22Rv1 (cell line): Measurements from ENCODE around the gene PSMD14.

Experiments
- H3K27ac ChIP-seq: fragments of 450-650 bp; 2 replicates; pipeline ENCODE4 v1.5.1; 2017
- ZFX ChIP-seq: fragments of 450-650 bp; IDR thresholded peaks from 2 replicates; pipeline ENCODE4 v1.6.1; 2017; ENCODE audit warnings: antibody characterized with exemption, borderline replicate concordance
- TF ChIP-seq, protein P1 (sequence below): fragments of 450-650 bp; IDR thresholded peaks from 2 replicates; pipeline ENCODE4 v1.5.1; 2017; ENCODE audit warnings: mild to moderate bottlenecking

Gene PSMD14

DNA sequence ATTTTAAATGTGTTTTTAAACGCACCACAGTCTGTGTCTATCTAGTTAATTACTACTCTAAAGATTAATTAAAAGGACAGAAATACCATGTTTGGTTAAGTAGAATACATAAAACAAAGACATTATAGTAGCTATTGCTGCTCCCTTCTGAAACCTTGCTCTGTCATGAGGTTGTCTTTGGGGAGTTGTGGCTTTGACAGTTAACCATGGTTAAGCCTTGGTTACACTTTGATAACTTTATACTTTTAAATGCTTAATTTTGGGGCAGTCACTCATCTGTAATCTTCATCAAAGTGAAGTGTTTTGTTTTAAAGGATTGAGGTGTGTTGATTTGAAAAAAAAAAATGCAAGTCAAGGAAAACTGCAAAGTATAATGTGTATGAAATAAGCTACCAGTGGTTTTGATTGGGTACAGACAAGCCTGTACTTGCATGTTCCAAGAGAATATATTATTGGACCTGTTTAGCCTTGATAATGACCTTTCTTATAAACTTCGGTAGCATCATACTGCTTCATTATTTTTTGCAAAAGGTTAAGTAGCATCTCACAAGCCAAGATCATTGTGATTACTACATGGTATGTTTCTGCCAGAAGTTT lies 78.1 kb downstream of the PSMD14 start:
- no peak for TF ChIP-seq ZFX
- TF ChIP-seq, protein P1, sequence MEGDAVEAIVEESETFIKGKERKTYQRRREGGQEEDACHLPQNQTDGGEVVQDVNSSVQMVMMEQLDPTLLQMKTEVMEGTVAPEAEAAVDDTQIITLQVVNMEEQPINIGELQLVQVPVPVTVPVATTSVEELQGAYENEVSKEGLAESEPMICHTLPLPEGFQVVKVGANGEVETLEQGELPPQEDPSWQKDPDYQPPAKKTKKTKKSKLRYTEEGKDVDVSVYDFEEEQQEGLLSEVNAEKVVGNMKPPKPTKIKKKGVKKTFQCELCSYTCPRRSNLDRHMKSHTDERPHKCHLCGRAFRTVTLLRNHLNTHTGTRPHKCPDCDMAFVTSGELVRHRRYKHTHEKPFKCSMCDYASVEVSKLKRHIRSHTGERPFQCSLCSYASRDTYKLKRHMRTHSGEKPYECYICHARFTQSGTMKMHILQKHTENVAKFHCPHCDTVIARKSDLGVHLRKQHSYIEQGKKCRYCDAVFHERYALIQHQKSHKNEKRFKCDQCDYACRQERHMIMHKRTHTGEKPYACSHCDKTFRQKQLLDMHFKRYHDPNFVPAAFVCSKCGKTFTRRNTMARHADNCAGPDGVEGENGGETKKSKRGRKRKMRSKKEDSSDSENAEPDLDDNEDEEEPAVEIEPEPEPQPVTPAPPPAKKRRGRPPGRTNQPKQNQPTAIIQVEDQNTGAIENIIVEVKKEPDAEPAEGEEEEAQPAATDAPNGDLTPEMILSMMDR: no peak
- H3K27ac ChIP-seq: no peak overlapping the region

DNA sequence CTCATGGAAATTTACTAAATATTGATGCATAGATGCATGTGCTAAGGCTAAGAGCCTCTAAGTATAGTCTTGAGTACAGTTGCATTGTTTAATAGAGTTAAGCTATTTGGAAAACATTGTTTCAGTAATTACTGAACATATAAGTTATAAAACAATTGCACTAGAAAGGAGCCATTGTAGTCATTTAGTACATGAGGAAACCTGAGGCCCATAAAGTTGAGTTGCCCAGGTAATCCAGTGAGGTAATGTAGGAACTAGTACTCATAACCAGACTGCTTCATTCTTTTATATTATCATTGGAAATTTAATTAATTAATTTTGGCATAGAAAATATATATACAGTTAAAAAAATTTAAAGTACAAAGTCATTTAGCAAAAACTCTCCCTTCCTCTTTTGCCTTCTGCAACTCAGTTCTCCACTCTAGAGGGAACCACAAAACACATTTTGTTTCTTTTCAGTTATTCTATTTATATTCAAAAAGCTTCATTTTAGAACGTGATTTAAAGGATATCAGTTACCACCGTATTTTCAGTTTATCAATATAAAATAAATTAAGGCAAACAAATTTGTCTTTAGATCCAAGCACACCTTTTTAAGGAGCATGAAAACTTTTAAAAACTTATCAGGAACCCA lies 80.0 kb downstream of the PSMD14 start:
- TF ChIP-seq, protein P1: no peak
- no peak for TF ChIP-seq ZFX
- no peak overlapping the region for H3K27ac ChIP-seq

DNA sequence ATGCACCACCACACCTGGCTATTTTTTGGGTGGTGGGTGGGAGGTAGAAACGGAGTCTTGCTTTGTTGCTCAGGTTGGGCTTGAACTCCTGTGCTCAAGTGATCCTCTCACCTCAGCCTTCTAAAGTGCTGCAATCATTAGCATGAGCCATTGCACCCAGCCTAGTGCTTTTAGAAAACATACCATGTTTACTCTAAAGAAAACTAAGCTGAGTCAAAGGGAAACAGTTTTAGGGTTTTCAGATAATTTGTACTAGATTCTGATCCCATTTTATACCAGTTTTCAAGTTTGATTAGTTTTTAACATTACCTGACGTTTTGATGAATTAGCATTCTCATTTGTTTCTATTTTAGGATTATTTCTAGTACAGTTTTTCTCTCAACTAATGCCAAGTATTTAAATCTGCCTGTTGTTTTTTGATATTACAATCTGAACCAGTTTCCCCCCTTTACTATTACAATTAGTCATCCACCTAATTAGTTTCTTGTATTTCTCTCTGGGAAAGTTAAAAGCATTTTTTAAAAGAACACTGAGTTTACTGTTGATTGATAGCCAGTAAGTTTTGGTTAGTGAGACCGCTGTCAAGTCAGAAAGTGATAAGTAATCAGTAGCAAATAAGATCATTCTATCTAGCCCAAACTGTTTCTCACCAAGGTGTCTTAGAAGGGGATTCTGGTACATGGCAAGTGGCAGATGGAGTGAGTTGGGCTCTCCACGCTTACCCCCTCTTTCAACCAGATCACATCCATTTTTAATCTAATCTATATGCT lies 83.7 kb downstream of the PSMD14 start:
- TF ChIP-seq, protein P1: no peak
- no peak for TF ChIP-seq ZFX
- no peak overlapping the region for H3K27ac ChIP-seq

DNA sequence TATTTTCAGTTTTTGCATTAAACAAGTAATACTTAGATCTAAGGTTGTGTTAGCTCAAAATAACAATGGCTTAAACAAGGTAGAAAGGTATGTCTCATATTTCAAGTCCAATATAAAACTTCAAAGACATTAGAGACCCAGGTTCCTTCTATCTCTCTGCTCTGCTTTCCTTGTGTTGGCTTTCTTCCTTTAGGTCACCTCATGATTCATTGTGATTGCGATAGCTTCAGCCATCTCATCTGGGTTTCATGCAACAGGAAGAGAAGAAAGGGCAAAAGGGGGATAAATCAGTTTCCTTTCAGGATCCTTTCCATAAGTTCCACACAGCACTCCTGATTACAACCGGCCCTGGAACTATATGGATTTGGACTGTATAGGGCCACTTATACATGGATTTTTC lies 91.9 kb downstream of the PSMD14 start:
- H3K27ac ChIP-seq: no peak overlapping the region
- no peak for TF ChIP-seq ZFX
- TF ChIP-seq, protein P1: no peak

DNA sequence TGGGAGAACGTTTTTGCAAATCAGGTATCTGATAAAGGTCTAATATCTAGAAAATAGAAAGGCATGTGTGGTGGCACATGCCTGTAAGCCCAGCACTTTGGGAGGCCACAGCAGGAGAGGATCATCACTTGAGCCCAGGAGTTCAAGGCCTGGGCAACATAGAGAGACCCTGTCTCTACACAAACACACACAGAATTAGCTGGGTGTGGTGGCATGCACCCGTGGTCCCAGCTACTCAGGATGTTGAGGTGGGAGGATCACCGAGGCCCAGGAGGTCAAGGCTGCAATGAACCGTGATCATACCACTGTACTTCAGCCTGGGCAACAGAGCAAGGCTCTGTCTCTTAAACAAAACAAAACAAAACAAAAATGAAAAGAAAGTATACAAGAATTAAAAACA lies 94.1 kb downstream of the PSMD14 start:
- no peak for TF ChIP-seq ZFX
- TF ChIP-seq, protein P1: no peak
- H3K27ac ChIP-seq: no peak overlapping the region

DNA sequence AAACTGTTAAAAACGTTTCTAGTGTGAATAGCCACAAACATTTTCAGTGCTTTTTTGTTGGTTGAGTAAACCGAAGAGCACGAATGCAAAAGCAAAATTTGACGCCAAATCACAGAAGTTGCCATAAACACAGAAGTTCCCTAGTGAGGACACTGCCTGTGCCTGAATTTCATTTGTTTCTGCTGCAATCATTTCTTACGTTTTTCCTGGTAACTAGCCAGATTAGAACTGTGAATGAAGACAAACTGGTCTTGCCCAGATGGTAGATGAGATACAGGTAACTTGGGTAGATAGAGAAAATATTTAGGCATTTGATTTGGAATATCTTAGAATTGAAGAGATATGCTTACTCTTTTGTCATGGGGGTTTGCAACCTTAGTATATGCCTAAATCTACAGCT lies 98.1 kb downstream of the PSMD14 start:
- no peak for TF ChIP-seq ZFX
- TF ChIP-seq, protein P1: no peak

DNA sequence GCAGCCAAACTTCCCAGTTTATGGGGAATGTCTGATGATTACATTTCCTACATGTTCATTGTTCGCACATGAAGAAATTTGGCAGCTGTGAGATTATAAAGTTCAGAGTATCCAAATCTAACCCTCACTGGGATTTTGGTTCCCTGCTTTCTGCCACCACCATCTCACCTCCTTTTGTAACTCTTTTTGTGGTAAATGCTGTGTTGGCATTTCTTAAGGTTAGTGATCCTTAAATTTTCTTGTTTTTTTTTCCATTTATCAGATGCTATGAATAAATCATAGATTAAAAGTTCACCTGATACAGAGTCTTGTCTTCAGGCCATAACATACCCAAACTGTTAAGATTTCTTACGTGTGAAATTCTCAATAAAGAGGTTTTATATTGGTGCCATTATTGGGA lies 99.4 kb downstream of the PSMD14 start:
- TF ChIP-seq, protein P1: no peak
- TF ChIP-seq ZFX: no peak
- H3K27ac ChIP-seq: no peak overlapping the region

More for the DNA sequence above, 98.1 kb downstream of the PSMD14 start:
- H3K27ac ChIP-seq: no peak overlapping the region
